IMR-90 (cell line): Measurements from ENCODE around the gene FKRP.

Experiments used
- BHLHE40 ChIP-seq: fragments of 150-350 bp; IDR thresholded peaks from 2 replicates; pipeline ENCODE4 v1.6.1; 2016; ENCODE audit warnings: mild to moderate bottlenecking, low read depth, low read length
- CEBPB ChIP-seq: IDR thresholded peaks from 2 replicates; pipeline ENCODE4 v1.6.1; 2012; ENCODE audit warnings: low read depth, low read length, improper control_type of control experiment
- CHD1 ChIP-seq: IDR thresholded peaks from 2 replicates; pipeline ENCODE4 v1.6.1; 2012; ENCODE audit warnings: low read depth, low read length, improper control_type of control experiment
- CTCF ChIP-seq: conservative IDR thresholded peaks from 2 replicates; pipeline ENCODE4 v1.5.1; 2012; ENCODE audit warnings: mild to moderate bottlenecking, low read depth, low read length, improper control_type of control experiment
- FOS ChIP-seq: fragments of 150-350 bp; IDR thresholded peaks from 2 replicates; pipeline ENCODE4 v1.6.1; 2016; ENCODE audit warnings: low read depth, low read length
- MXI1 ChIP-seq: IDR thresholded peaks from 2 replicates; pipeline ENCODE4 v1.6.1; 2012; ENCODE audit warnings: low read depth, mild to moderate bottlenecking, low read length, moderate library complexity, borderline replicate concordance
- NFE2L2 ChIP-seq: fragments of 150-350 bp; IDR thresholded peaks from 2 replicates; pipeline ENCODE4 v1.6.1; 2016; ENCODE audit warnings: low read depth, mild to moderate bottlenecking, low read length
- POLR2A ChIP-seq: IDR thresholded peaks from 2 replicates; pipeline ENCODE4 v1.6.1; 2012; ENCODE audit warnings: mild to moderate bottlenecking, low read depth, low read length
- RAD21 ChIP-seq: IDR thresholded peaks from 2 replicates; pipeline ENCODE4 v1.6.1; 2012; ENCODE audit warnings: low read length, improper control_type of control experiment
- RFX5 ChIP-seq: IDR thresholded peaks from 2 replicates; pipeline ENCODE4 v1.8.0; 2012; ENCODE audit warnings: low read depth, mild to moderate bottlenecking, low read length, moderate library complexity
- SMC3 ChIP-seq: fragments of 150-350 bp; IDR thresholded peaks from 2 replicates; pipeline ENCODE4 v1.6.1; 2016; ENCODE audit warnings: low read depth, mild to moderate bottlenecking, antibody characterized with exemption, low read length, moderate library complexity
- TF ChIP-seq, protein P1 (sequence below): fragments of 150-350 bp; IDR thresholded peaks from 2 replicates; pipeline ENCODE4 v1.6.1; 2017; ENCODE audit warnings: mild to moderate bottlenecking, antibody characterized with exemption, low read length, low read depth
- TF ChIP-seq, protein P2 (sequence below): fragments of 150-350 bp; IDR thresholded peaks from 2 replicates; pipeline ENCODE4 v1.6.1; 2016; ENCODE audit warnings: low read depth, mild to moderate bottlenecking, low read length, moderate library complexity, borderline replicate concordance

- no peak for TF ChIP-seq RAD21
- no peak for TF ChIP-seq POLR2A
- TF ChIP-seq, protein P1, sequence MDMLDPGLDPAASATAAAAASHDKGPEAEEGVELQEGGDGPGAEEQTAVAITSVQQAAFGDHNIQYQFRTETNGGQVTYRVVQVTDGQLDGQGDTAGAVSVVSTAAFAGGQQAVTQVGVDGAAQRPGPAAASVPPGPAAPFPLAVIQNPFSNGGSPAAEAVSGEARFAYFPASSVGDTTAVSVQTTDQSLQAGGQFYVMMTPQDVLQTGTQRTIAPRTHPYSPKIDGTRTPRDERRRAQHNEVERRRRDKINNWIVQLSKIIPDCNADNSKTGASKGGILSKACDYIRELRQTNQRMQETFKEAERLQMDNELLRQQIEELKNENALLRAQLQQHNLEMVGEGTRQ, result no peak
- TF ChIP-seq CTCF, result no peak
- no peak for TF ChIP-seq MXI1
- no peak for TF ChIP-seq BHLHE40
- no peak for TF ChIP-seq SMC3
- no peak for TF ChIP-seq CEBPB
- TF ChIP-seq RFX5, result no peak
- TF ChIP-seq NFE2L2, result no peak
- TF ChIP-seq FOS, result no peak
- TF ChIP-seq CHD1, result no peak
- TF ChIP-seq, protein P2, sequence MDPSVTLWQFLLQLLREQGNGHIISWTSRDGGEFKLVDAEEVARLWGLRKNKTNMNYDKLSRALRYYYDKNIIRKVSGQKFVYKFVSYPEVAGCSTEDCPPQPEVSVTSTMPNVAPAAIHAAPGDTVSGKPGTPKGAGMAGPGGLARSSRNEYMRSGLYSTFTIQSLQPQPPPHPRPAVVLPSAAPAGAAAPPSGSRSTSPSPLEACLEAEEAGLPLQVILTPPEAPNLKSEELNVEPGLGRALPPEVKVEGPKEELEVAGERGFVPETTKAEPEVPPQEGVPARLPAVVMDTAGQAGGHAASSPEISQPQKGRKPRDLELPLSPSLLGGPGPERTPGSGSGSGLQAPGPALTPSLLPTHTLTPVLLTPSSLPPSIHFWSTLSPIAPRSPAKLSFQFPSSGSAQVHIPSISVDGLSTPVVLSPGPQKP, result no peak
These were observed 56.3 kb downstream of the FKRP start for GRCh38 chr19:46802152-46802551.
